HG03025 (cell line): Measurements from ENCODE around the gene PRR11.
"Not testable (repeated sequence)": the region's sequence is repeated elsewhere in the genome, so short reads cannot be mapped to it uniquely, and the experiment has no call there.

Source experiments
- ATAC-seq: cut with Tn5 transposase; IDR thresholded peaks from one replicate; pipeline ENCODE4 v1.9.1; 2021; ENCODE audit warnings: mild to moderate bottlenecking, moderate library complexity; ENCODE audit not compliant: unreplicated experiment, low FRiP score

Gene PRR11

DNA sequence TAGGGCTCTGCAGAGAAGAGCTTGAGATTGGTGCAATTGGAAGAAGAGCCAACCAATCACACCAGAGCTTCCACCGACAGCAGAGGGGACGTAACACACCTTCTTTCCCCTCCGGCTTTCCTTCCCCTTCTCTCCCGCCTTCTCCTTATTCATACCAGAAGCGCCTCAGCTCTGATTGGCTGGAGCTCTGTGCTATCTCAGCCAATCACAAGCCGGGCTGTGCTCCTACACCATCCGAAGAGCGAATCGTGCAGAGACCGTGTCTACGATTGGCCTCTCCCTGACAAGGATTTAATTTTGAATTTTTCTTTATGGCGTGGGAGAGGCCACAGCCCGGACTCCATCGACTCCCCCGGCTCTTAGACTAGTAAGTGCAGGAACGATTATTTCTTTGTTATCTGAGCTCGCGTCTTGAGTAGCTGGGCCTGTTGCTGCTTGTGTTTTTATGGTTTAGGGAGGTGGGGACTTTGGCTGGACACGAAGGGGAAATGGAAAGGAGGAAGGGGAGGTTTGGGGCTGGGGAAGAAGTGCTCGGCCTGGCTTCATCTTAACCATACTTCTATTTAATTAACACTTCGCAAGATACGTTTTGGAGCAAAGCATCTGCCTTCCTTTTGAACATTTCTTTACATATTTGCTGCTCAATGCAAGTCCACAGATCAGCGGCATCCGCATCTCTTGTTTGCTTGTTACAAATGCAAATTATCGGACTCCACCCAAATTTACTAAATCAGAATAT lies at the start of gene PRR11:
PRR11 (plus strand) TSS at position 308 of the 739 bp plus-strand sequence. CDS start 14,007 bp downstream, outside the sequence.
- ATAC-seq = peak; percentile 89

DNA sequence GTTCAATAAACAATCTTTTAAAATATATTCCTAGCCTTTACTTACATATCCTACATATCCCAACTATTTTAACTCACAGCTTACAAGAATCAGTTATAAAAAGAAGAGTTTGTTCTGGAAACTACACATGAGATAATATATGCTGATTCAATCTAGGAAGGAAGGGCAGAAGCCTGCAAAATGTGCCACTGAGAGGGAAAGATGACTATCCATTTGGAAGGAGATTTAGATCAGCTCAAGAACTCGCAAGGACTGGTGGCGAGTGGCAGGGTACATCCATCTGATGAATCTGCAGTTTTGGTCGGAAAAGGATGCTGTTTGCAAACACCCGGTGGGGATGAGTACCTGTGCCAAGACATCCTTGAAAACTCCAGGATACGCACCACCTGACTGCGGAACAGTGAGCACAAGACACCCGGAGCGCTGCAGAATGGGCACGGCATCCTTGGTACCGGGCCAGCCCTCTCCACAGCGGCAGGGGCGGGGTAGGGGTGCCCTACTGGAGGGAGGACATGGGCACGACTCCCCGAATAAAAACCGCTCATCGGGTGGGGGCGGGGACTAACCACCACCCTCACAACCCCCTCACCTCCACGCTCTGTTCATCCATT lies 49.6 kb upstream of the PRR11 start:
- ATAC-seq = peak; percentile 33

DNA sequence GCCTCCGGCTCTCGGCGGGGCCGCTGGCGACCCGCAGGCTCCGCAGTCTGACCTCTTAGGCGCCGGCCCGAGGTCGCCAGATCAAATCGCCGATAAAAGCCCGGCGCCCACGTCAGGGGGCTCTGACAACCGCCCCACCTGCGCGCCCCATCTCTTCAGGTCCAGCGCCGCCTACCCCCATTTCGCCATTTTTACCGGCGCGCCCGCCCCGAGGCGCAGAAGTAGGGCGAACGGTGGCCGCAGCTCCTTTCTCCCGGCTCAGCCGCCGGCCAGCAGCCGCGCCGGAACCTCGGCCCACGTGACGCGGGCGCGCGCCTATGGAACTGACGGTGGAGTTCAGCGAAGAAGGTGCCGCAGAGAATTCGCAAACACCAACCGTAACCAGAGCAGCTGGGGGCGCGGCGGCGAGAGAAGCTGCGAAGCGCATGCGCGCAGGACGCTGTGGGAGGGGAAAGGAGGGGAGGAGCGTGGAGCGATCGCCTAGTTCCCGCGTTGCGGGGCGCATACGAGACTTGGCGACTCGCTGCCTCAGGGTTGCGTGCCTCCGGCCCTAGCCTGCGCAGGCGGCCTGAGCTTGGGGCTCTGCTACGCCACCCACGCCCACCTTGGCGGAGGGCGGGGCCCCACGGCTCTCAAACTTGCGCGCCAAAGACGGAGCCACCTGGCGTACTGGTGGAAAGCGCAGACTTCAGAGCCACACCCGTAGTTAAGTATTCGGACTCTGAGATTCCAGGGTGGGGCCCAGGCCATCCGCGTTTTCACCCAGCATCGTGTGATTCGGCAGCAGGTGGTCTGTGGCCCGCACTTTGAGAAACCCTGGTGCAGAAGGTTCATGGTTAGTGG lies 48.9 kb upstream of the PRR11 start, which contains the start of gene TRIM37:
TRIM37 (minus strand) TSS at position 418 of the 843 bp plus-strand sequence. CDS start 419 bp downstream, outside the sequence.
- ATAC-seq = peak; percentile 87

DNA sequence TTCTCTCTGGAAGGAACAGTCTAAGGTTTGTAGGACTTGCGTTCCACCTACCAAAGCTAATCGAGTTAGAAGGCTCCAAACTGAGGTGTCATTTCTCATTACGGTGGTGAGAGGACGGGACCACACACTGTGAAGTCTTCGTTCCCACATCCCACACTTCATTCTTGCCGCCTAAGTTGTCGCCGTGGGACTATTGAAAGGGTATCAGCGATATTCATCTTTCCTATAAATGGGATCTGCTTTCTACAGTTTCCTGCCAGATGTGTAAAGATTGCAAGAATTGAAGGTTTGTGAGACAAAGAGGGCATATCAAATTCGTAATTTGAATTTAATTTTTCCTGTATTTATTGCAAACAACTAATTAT lies 48.3 kb upstream of the PRR11 start:
- no peak for ATAC-seq

DNA sequence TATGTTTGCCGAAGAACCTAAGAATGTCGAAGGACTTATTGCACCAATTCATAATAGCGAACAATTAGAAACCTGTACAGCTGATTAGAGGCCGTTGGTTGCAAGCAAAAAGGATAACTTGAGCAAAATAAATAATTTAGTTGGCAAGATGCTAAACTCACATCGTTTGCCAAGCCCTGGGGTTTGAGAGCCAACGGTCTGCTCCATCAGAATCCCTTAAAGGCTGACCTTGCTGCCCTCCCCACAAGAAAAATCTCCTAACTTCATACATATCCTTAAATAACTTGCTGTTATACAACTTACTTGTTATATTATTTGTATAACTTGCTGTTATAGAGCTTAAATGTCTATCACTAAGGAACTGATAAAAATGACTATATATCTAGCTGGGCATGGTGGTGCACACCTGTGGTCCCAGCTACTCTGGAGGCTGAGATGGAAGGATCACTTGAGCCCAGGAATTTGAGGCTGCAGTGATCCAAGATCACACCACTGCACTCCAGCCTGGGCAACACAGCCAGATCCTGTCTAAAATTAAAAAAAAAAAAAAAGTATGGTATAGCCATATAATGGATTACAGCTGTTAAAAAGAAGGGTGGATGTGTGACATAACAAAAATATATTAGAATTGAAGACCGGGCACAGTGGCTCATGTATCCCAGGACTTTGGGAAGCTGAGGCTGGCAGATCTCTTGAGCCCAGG lies 47.0 kb upstream of the PRR11 start:
- ATAC-seq = no peak

DNA sequence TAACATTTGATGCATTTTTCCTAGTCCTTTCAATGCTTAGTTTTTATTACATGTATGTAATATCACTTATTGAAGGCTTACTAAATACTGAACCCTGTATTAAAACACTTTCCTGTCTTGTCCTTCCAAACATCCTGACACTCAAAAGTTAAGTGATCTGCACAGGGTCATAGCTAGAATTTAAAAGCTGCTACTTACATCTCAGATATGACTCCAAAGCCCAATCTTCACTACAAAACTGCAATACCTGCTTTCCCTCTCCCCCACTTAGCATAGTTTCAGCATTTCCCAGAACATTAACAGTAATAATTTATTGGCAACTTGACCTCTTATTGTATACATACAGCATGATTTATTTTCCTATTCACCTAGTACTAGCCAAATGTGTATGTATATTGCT lies 44.6 kb upstream of the PRR11 start:
- ATAC-seq = no peak

DNA sequence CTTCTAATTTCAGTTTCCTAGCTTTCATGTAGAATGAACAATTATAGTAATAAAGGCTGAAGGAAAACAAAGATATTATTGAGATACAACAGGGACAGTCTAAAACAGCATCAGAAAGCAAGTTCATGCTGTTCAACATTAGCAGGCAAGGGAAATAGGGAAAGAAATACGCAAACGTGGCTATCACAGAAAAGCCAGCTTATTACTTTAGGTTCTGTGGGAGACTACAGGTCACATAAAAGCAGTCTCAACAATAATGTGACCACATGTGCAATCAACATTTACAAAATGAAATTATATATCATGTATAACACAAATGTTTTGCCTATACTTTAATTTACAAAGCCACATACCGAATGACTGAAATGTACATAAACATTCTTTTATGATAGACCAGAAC lies 44.0 kb upstream of the PRR11 start:
- no peak for ATAC-seq

DNA sequence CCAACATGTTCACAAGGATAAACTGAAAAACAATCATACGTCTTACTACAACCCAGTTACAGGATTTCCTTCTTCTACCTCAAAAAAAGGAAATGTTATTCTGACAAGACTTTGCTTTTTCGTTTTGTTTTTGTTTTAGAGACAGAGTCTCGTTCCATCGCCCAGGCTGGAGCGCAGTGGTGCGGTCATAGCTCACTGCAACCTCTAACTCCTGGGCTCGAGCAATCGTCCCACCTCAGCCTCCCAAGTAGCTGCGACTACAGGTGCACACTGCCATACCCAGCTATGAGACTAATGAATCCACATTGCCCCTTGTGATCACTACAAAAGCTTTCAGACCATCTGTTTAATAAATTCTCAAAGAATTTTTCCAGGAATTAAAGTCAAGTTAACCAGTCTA lies 40.1 kb upstream of the PRR11 start:
- no peak for ATAC-seq

DNA sequence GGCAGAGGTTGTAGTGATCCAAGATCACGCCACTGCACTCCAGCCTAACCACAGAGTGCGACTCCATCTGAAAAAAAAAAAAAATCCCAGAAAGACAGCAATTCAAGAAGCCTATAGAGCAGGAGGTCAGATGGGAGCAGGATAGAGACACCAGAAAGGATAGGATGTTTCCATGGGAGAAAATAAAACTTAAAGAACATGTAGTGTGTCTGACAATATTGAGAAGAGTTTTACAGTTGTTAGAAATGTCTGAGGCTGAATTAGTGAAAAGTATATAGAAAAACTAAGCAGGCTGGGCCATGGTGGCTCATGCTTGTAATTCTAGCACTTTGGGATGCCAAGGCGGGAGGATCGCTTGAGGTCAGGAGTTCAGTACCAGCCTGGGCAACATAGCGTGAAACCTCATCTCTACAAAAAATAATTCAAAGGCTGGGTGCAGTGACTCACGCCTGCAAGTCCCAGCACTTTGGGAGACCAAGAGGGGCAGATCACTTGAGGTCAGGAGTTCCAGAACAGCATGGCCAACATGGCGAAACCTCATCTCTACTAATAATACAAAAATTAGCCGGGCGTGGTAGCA lies 33.6 kb upstream of the PRR11 start:
- ATAC-seq = no peak

DNA sequence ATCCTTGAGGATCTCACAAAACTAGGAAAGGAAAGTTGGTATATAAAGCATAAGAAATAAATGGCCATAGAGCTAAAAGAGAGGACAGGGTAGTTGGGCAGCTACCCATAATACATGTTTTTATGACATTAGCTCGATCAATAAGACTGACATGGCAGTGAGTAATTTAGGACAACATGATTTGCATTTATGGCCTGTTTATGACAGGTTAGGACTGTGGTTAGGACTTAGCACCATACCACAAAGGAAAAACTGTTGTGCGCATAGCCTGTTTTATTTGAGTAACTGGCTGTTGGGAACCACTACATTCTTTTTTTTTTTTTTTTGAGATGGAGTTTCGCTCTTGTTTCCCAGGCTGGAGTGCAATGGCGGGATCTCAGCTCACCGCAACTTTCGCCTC lies 30.9 kb upstream of the PRR11 start:
- ATAC-seq = no peak

DNA sequence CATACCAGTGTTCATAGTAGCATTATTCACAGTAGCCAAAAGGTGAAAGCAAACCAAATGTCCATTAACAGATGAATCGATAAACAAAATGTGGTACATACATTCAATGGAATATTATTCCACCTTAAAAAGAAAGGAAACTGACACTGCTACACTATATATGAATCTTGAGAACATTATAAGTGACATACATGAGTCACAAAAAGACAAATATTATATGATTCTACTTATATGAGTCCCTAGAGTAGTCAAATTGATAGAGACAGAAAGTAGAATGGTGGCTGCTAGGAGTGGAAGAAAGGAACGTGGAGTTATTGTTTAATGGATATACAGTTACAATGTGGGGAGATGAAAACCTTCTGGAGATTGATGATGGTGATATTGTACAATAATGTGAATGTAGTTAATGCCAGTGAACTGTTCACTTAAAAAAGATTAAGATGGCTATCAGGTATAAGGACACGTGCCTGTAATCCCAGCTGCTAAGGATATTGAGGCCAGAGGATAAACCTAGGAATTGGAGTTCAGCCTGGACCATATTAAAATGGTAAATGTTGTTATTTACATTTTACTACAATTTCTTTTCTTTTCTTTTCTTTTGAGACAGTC lies 28.6 kb upstream of the PRR11 start:
- ATAC-seq = no peak

DNA sequence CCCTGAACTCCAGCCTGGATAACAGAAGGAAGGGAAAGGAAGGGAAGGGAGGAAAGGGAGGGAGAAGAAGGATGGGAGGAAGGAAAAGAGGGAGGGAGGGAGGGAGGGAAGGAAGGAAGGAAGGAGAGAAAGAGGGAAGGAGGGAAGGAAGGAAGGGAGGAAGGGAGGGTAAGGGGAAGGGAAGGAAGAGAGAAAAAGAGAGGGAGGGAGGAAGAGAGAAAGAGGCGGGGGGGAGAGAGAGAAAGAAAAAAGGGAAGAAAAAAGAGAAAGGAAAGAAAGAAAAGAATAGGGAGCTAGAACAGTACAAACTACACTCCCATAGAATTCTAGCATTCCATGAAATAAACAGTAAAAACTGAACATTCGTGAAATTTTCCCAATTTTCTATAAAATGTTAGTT lies 25.7 kb upstream of the PRR11 start:
- ATAC-seq = no peak

DNA sequence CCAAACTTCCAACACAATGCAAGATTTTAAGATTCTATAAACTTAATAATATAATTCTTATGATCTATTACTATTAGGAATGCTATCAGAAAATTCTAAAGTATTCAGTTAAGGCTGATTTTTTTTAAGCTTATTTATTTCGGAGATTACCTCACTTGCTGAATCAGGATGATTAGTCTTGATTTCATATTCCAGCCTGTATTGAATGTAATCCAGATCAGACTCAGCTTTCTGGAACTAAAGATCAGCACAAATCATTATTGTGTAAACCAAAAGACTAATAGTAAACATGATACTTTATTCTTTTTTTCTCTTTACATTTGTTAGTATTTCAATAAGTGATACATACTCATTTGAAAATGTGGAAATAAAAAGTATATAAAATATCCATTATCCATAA lies 24.4 kb upstream of the PRR11 start:
- ATAC-seq = no peak

DNA sequence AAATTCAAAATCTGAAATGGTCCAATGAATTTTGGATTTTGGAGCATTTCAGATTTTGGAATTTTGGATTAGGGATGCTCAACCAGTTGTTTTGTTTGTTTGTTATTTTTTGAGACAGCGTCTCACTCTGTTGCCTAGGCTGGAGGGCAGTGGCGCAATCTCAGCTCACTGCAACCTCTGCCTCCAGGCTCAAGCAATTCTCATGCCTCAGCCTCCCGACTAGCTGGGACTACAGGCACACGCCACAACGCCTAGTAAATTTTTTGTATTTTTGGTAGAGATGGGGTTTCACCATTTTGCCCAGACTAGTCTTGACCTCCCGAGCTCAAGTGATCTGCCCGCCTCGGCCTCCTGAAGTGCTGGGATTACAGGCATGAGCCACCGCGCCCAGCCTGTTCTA lies 17.2 kb upstream of the PRR11 start:
- ATAC-seq = not testable (repeated sequence)

DNA sequence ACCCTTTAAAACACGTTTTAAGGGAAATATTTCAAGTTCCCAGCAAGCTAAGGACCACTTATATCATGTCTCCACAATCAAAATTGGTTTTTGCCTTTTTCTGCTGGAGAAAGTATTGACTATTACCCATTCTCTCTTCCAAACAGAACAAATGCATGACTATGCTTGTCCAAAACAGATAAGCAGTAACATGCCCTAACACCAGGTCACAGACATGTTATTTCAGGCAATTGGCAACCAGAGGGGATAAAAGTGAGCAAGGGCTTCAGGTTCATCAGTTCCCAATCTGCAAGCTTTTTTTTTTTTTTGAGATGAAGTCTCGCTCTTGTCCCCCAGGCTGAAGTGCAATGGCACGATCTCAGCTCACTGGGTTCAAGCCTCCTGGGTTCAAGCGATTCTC lies 15.6 kb upstream of the PRR11 start:
- no peak for ATAC-seq

DNA sequence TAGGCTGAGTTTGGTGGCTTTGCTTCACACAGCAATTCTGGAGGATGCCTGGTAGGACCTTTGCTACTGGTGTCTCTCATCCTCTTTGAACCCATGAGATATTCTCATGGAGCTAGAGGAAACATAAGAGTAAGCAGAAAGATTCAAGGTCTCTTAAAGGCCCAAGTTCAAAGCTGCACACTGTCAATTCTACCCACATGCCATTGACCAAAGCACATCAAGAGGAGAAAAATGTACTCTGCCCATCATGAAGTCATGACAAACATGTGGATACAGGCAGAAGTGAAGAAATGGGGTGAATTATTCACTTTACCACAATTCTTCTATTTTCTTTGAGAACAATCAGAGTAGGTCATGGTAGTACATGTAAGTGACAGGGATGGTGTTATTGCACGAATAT lies 13.7 kb upstream of the PRR11 start:
- no peak for ATAC-seq

DNA sequence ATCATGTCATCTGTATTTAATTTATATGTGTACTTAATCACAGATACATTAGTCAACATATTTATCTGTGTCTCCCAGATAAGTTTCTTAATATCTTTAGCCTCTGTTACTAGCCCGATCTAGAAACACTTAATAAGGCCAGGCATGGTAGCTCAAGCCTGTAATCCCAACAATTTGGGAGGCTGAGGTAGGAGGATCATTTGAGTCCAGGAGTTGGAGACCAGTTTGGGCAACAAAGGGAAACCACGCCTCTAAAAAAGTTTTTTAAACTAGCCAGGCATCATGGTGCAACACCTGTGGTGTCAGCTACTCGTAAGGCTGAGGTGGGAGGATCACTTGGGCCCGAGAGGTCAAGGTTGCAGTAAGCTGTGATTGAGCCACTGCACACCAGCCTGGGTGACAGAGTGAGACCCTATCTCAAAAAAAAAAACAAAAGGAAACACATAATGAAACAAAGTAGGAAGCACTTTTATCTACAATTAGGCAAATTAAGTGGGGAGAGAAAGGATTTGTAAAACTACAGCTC lies 9.9 kb upstream of the PRR11 start:
- ATAC-seq = no peak

DNA sequence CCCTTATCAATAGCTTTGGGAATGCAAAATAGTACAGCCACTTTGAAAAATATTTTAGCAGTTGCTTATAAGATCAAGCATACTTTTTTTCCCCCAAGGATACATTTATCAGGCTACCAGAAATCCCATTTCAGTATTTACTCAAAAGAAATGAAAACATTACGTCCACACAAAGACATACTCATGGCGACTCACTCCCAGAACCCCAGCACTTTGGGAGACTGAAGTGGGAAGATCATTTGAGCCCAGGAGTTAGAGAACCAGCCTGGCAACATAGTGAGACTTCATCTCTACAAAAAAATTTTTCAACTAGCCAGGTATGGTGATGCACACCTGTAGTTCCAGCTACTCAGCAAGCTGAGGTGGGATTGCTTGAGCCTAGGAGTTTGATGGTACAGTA lies 6.5 kb upstream of the PRR11 start:
- ATAC-seq = no peak

DNA sequence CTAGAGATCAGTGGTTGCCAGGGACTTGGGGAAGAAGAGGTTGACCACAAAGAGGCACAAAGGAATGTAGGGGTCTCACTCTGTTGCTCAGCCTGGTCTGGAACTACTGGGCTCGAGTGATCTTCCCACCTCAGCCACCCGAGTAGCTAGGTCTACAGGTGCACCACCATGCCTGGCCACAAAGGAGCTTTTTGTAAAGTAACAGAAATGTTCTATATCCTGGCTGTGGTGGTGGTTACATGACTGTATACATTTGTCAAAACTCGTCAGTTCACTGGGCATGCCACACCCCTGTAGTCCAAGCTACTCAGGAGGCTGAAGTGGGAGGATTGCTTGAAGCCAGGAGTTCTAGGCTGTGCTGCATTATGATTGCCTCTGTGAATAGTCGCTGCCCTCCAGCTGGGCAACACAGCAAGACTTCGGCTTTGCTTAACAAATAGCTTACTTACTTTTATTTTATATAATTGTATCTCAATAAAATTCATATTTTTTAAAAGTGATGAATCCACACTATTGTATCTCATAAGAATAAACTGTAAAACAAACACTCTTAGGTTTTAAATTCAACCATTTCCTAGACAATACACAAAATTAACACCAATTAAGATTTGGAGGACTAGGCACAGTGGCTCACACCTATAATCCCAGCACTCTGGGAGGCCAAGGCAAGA lies 5.6 kb upstream of the PRR11 start:
- no peak for ATAC-seq
